Measurements from ENCODE around the gene NREP.

- TF ChIP-seq CTCF (IDR thresholded peaks at IDR 0.05) (no peak), POLR2A (IDR thresholded peaks at IDR 0.05) (no peak)
These were observed 15.6 kb upstream of the NREP start for GRCh38 chr5:111772456-111773122.
